Measurements from ENCODE around the gene ITIH4.

ITIH4 gene

DNA sequence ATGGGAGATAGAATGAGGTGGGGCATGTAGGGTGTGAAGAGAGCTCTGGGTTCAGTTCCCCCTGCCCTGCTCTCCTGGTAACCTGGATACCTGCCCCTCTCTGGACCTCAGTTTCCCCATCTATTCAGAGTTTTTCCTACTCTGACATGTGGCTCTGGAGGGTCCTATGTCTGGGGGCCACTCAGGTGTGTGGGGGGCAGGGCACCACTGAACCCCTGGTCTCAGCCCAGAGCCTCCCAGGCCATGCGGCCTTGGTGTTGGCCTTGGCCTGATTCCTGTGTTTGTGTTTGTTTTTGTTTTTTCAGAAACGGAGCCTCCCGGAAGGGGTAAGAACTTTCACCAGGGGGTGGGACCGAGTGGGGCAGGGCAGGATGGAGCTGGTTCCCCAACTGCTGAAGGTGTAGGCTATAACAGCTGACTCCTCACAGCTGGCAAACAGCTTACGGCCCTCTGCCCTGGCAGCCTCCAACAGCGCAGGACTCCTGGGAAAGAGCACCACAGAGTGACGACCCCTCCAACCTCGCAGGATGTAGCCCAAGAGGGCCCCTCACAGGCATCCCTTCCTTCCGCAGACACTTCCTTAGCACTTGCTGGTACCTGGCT lies 35.1 kb downstream of the ITIH4 start:
- DNase-seq, result no peak

DNA sequence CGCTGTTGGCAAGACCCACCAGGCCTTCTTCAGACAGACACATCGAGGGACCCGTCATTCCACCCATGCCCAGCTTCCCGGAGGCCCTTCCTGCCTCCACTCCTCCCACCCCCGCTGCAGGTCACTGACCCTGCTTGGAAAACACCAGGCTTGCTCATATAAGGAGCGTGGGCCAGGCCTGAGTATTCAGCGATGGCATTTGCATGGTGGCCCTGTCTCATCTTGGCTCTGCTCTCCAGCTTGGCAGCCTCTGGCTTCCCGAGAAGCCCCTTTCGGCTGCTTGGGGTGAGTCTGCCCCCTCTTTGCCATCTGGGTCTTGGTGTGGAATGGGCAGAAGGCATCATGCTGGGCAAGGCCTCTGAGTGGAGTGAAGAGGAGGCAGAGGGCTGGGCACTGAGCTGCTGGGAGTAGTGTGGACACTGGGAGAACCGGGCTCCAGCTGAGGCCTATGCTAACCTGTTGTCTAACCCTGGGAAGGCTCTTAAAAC lies 35.8 kb downstream of the ITIH4 start, which contains the start of gene ITIH3:
Gene ITIH3, plus strand, starts transcription at position 185 of the 488 bp plus-strand sequence. Its CDS starts 8 bp downstream, at position 193.
- DNase-seq, result no peak

DNA sequence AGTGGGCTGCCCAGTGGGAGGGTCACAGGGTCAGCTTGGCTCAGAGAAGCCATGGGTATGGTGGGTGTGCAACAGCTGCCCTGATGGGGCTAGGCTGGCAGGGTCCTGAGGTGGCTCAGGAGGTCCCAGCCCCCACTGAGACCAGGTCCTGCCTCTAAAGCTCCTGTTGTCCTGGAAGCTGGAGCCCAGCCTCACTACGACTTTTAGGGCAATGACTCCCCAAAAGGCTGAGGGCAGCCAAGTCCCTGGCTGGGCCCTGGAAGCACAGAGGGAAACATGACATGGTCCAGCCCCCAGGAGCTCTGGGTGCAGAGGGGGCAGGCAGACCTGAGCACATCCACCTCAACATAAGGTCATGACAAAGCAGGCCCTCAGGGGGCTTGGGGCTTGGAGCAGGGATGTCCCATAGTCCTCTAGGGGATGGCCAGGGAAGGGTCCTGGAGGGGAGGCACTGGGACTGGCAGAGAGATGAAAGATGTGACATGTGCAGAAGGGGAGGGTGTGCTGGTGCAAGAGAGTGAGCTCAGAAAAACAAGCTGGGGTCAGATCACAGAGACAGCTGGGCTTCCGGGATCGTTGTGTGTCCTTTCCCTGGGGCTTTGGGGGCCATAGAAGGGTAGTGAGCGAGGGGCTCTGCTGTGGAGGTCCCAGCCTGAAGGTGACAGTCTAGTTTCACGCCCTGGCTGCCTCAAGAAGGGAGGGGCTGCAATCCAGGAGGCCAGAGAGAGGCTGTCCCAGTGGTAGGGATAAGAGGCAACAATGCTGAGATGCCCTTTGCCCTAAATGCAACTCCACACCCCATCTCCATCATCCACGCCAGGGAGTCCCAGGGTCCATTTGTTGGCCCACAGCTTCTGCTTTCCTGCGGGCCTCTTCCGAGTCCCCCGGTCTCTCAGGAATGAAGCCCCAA lies 36.5 kb downstream of the ITIH4 start:
- DNase-seq, result no peak

DNA sequence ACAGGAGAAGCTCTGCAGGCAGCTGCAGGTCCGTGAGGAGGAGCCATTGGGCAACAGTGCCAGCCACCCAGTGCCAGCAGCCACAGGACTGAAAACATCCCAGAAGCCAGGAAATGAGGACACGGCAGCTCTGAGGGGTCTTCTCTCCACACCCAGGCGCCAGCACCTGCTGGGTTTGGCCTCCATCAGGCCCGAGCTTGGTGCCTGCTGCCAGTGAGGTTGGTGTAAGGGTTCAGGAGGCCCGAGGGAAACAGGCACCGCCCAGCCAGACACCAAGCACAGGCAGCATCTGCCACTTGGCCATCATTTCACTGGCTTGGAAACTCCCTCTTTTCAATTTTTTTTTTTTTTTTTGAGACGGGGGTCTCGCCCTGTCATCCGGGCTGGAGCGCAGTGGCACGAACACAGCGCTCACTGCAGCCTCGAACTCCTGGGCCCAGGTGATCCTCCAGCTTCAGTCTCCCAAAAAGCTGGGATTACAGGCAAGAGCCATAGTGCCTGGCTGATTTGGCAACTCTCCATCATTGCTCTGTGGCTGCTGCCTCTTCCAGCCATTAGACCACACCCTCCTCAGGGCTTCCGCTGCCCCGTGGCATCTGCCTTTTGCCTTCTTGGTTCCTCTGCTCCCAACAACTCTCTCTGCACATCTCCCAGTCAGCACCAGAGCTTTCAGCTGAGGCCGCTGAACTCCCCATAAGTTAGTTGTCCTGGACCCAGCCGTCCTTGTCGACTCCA lies 37.3 kb downstream of the ITIH4 start:
- no peak for DNase-seq

DNA sequence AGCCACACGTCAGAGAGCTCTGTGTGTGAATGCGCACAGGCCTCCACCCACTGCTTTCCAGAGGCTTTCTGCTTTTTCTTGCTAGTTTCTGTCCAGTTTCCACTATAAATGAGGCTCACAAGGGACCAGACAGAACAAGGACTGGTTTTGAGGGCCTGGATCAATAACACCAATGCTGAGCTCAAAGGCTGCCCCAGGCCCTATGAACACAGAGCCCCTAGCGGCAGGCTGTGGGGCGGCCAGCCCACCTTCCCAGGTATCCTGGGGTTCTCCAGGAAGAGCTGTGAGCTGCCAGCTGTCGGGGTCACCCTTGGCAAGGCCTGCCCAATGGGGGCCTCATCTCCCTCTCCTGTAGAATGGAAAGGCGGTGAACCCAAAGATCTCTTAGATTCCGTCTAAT lies 38.1 kb downstream of the ITIH4 start:
- no peak for DNase-seq

DNA sequence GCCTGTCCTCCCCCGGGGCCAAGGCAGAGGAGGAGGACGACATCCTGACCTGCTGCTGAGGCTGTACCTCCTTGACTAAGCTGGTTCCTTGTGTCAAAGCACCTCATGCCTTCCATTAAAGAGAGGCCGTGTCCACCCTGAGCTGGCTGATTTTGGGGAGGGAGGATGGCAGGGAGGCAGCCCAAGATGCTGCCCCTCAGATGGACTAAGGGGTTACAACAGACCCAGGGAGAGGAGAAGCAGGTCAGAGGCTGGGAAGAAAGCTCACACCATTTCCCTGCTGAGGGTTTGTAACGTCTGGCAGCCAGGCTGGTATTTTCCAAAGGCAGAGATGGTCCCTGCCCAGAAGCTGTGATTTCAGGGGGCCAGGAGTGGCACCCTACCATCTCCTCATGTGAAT lies 38.5 kb downstream of the ITIH4 start:
- DNase-seq, result no peak

DNA sequence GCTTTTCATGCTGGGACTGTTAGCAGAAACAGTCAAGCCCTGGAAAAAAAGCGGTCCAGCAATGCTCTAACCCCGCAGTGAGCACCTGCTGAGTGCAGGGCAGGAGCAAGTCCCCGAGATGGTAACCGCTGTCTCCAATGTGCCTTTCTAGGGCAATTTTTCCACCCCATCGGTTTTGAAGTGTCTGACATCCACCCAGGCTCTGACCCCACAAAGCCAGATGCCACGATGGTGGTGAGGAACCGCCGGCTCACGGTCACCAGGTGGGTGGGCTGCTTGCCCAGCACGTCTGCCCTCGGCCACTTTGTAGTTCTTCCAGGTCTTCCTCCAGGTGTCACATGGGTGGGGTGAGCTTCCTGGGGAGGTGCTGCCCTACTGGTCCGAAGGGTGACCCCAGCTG lies 39.1 kb downstream of the ITIH4 start:
- DNase-seq, result no peak

DNA sequence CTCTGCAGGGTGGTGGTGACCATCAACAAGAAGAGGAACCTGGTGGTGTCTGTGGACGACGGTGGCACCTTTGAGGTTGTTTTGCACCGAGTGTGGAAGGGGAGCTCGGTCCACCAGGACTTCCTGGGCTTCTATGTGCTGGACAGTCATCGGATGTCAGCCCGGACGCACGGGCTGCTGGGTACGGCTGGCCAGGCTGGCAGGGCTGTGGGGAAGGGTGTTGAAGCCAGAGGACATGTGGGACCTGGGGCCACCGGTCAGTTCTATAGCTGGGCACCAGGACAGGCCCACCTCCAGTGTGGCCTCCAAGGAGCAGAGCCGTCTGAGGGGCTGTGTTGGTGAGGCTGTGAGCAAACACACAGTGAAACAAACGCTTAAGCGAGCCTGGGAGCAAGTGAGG lies 39.7 kb downstream of the ITIH4 start:
- DNase-seq, result no peak

DNA sequence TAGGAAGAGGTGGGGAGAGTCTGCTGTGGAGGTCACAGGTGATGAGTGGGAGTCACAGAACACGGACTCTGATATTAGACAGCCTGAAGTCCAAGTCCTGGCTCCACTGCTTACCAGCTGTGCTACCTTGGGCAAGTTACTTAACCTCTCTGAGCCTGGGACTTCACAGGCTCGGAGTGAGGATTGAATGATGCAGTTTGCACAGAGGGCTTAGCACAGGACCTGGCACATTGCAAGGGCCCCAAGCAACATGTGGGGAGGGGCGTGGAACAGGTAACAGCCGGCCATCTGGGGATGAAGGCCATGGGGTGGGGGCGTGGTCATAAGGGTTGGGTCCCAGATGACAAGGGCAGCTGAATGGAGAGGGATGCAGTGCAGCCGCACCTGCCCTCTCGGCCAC lies 40.1 kb downstream of the ITIH4 start:
- DNase-seq, result no peak

DNA sequence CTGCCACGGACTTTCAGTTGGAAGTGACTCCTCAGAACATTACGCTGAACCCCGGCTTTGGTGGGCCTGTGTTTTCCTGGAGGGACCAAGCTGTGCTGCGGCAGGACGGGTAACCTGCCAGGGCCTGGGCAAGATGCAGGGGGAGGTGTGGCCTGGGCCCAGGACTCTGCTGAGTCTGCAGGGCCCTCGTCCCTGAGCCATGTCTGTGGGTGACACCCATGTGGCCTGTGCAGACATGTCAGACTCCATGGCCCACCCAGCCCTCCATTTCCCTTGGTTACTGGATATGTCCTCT lies 40.8 kb downstream of the ITIH4 start:
- no peak for DNase-seq

DNA sequence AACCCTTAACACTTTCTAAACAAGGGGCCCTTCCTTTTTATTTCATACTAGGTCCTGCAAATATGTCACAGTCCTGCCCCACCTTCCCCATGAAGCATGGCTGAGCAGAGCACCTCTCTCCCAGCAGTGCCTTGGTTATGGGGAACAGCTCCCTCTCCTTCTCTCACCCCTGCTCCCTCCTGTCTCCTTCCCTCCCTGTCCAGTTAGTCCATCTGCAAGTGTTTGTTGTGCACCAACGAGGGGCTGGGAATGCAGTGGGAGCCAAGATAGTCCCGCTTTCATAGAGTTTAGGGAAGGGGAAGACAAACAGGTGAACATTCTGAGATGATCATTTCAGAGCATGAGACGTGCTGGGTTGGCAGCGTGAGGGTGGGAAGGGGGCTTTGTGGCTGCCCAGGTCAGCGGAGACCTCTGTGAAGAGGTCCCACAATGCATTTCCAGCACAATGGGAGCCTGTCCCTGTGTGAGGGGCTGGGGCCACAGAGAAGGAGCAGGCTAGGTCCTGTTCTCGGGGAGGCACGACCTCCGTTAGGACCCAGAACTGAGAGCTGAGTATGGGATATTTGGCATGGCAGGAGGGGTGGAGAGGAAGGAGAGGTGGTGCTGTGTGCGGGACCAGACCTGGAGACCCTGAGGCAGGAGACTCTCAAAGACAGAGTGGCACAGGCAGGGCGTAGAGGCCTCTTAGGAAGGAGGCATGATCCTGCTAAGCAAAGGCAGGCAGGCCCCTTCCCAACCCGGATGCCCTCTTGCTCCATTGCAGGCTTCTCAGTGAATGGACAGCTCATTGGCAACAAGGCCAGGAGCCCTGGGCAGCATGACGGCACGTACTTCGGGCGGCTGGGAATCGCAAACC lies 41.4 kb downstream of the ITIH4 start:
- no peak for DNase-seq

DNA sequence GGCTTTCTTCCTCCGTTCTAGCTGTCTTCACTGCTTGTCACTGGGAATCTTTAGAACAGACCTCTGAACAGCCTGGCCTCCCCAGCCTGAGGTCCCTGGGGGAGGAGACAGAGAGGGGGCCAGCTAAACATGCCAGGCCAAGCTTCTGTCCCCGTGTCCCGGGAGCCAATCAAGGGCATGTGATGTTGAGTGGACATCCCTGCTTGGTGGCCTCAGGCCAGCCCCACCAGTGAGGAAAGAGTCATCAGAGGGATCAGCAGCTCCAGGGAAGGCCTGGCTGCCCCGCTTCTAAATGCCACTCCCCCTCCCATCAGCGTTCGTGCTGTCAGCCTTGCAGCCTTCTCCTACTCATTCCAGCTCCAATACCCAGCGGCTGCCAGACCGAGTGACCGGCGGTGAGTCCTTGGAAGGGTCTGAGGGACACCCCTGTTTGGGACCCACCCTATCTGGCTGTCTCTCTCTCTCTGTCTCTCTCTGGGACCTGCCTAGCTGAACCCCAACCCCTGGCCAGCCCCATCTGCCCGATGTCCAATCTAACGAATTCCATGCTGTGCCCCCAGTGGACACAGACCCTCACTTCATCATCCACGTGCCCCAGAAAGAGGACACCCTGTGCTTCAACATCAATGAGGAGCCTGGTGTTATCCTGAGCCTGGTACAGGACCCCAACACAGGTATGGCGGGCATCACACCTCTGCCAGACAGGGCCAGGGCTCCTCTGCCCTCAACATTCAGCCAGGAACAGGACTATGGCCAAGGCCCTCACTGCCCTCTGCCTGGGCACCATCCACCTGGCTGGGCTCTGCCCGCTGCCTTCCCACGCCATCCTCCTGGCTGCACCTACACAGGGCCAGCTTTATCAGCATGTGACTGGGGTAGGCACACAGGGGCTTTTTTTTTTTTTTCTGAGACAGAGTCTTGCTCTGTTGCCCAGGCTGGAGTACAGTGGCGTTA lies 42.5 kb downstream of the ITIH4 start:
- DNase-seq, result no peak

DNA sequence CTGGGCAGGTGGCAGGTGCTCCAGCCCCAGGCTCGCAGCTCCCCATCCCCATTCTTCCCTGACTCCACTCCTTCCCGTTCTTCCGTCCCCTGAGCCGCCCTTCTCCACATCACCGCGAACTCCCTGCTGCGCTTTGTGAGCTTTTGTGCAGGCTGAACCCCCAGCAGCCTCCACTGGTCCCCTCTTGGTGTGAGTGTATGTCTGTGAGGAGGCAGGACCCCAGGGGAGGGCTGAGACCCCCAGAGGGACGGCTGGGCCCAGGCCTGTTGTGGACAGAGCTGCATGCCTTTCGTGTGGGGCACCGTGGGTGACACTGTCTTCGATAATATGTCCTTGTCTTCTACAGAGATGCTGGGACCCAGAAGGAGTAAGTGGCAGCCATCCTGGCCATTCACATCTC lies 43.2 kb downstream of the ITIH4 start:
- no peak for DNase-seq

DNA sequence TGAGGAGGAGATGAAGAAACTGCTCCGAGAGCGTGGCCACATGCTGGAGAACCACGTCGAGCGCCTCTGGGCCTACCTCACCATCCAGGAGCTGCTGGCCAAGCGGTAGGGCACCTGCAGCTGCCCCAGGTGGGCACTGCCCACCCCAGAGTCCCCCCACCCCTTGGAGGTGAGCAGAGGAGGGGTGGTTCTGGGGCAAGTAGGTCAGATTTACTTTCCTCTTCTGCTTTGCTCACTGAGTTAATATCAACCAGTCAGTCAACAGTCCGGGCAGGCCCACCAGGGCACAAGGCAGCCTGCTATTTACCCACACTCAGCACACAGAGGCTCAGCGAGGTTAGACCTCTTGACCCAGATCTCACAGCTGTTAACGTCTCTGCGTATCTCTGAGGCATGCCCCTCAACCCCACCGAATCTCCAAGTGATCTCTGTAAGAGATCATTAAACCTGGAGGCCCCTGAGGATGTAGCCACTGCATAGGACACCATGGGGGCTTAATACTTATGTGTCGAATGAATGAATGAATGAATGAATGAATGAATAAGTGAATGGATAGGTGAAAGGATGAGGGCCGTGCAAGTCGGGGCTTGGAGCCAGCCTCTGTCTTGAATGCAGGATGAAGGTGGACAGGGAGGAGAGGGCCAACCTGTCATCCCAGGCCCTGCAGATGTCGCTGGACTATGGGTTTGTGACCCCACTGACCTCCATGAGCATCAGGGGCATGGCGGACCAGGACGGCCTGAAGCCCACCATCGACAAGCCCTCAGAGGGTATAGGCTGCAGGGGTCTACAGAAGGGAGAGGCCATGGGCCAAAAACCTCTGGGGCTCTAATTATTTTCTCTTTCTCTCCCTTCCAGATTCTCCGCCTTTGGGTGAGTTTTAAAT lies 43.9 kb downstream of the ITIH4 start:
- no peak for DNase-seq

DNA sequence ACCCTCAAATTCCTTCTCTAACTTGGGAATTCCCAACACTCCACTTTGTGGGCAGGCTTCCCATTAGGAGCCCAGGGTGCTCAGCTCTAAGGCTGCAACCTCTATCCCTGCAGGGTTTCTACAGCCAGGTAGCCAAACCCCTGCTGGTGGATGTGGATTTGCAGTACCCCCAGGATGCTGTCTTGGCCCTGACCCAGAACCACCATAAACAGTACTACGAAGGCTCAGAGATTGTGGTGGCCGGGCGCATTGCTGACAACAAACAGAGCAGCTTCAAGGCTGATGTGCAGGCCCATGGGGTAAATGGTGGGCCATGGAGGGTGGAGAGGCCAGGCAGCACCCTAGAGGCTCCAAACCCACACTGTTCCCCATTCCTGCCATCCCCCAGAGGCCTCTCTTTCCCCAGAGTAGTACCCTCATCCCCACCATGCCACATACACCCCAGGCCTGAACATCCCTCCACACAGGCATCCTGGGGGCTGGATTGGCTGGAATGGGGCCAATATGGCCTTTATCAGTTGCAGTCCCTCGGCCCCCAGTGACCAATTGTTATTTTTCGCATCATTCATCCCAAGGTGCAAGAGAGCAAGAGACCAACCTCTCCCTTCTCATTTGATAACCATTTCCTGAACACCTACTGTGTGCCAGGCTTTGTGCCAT lies 45.4 kb downstream of the ITIH4 start:
- DNase-seq, result no peak

DNA sequence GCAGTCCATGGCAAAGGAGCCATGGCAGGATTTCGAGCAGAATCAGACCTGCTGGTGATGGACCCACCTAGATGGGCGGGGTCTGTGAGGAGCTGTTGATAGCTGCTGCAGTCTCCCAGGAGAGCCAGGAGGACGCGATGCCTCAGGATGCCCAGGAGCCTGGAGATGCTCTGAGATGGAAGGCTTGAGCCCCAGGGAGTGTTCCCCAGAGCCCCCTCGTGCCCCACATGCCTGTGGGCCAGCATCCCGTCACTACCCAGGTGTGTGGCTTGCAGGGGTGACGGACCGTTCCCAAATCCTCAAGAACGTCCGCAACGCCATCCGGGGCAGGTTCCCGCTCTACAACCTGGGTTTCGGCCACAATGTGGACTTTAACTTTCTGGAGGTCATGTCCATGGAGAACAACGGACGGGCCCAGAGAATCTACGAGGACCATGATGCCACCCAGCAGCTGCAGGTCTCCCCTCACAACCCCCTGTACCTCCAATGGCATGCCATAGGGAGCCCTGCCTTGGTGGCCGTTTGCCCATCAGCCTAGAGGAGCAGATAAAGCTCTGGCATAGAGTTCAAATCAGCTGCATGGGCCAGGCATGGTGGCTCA lies 46.4 kb downstream of the ITIH4 start:
- no peak for DNase-seq

DNA sequence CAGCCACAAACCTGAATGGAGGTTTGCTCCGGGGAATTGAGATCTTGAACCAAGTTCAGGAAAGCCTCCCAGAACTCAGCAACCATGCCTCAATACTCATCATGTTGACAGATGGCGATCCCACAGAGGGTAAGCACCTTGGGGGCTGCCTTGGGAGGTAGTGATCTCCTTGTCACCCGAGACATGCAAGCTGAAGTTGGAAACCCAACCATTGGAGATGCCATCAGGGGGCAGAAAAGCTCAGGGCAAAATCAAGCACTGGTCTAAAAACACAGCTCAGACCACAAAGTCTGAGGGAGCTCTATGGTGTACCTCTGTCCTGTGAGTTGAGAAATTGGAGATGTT lies 47.3 kb downstream of the ITIH4 start:
- DNase-seq, result no peak

DNA sequence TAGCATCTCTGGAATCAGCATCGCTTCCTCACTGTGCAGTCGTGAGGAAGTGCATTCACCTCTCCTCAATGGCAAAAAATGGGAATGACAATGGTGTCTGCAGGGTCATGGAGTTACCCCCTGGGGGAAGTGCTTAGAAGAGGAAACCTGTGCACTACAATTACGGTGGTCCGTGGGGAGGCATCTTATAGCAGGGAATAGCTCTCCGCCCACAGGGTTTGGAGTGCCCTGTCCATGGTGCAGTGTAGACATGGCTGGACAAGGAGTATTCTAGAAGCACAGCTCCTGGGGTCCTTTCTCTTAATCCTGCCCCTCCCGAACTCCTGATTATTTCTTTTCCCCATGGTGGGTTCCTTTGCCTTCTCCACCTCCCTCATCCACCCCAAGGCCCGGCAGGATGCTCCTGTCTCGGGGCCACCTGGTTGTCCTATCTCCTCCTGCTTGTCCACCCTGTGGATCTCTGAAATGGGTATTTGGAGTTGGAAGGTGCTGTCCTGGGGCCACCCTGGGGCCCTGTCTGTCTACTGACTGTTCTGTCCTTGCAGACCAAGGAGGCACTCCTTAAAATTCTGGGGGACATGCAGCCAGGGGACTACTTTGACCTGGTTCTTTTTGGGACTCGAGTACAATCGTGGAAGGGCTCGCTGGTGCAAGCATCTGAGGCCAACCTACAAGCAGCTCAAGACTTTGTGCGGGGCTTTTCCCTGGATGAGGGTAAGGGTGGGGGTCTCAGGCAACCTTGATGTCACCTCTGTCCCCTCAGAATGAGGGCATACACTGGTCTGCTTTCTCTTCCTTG lies 47.9 kb downstream of the ITIH4 start:
- DNase-seq, result no peak

DNA sequence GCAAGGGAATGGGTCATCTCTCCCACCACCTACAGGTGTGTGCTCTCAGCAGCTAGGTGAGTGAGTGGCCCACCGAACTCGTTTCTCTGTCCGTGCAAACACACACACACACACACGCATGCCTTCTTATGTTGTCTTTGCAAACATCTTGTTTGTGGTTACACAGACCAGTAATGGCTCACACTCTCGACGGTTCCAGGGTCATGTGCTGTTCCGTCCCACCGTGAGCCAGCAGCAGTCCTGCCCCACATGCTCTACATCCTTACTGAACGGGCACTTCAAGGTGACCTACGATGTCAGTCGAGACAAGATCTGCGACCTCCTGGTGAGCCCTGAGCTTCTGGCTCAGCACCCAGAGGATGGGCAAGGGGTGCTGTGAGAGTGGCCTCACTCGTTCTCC lies 48.7 kb downstream of the ITIH4 start:
- DNase-seq, result no peak
